Activated B cell treated with CpG ODN at 0.5 μM for 24 hours (primary cell): Measurements from ENCODE around the gene SLC27A2. TPM values are rescaled to one million over a fixed set of nuclear protein-coding genes. Genes with fewer than 3 reads are reported as not detected.
"Not testable (repeated sequence)": the region's sequence is repeated elsewhere in the genome, so short reads cannot be mapped to it uniquely, and the experiment has no call there.

ENCODE experiments used
- ATAC-seq: fragments of 200-7000 bp; cut with Tn5 transposase; one replicate; pipeline ENCODE4 v1.10.0; 2021; ENCODE audit warnings: low read depth, mild to moderate bottlenecking, moderate library complexity
- CTCF ChIA-PET: fragments of 350-600 bp; sonication (Branson Sonifier 250); formaldehyde crosslinking; loops from one replicate; lab custom pipeline; 2021; ENCODE audit warnings: antibody characterized with exemption; lab: Charles Lee
- POLR2A ChIA-PET: fragments of 350-600 bp; sonication (Branson Sonifier 250); formaldehyde crosslinking; loops from one replicate; lab custom pipeline; 2021; ENCODE audit warnings: antibody characterized with exemption; lab: Charles Lee
- DNase-seq: peaks from one replicate; pipeline ENCODE4 v3.0.0; 2022
- H3K27ac Mint-ChIP-seq: one replicate; pipeline ENCODE4 v1.8.0; 2020; ENCODE audit warnings: mixed read lengths
- H3K27me3 Mint-ChIP-seq: one replicate; pipeline ENCODE4 v1.8.0; 2021; ENCODE audit warnings: mixed read lengths
- H3K36me3 Mint-ChIP-seq: one replicate; pipeline ENCODE4 v1.8.0; 2021; ENCODE audit warnings: low read depth, mixed read lengths
- H3K4me1 Mint-ChIP-seq: one replicate; pipeline ENCODE4 v1.8.0; 2021; ENCODE audit warnings: mixed read lengths
- H3K4me3 Mint-ChIP-seq: one replicate; pipeline ENCODE4 v1.8.0; 2020; ENCODE audit warnings: mild to moderate bottlenecking, mixed read lengths
- H3K9me3 Mint-ChIP-seq: one replicate; pipeline ENCODE4 v1.8.0; 2020; ENCODE audit warnings: mixed read lengths
- CTCF ChIP-seq: fragments of 200-600 bp; IDR thresholded peaks from one replicate; pipeline ENCODE4 v1.8.0; 2022; ENCODE audit warnings: antibody characterized with exemption, mild to moderate bottlenecking
- intact Hi-C: fragments of 100-400 bp; cut with micrococcal nuclease; formaldehyde crosslinking; loops from one replicate; pipeline ENCODE4 v1.15.1; 2024
- total RNA-seq: library from RNA; stranded (reverse); gene quantifications from 2 replicates; pipeline ENCODE4 v1.2.3, GENCODE V29; 2022

Gene SLC27A2
- total RNA-seq, 1 donor from 2014 or later, result 0.29 TPM

- ATAC-seq (no peak), DNase-seq (no peak)
- POLR2A ChIA-PET, result no interaction called here
- no peak overlapping the region for H3K27ac Mint-ChIP-seq
- no peaks in the 10 kb centered on the region for H3K4me1 Mint-ChIP-seq
- H3K9me3 Mint-ChIP-seq, result peaks cover 4% of the 10 kb centered on the region
- CTCF ChIA-PET, result no interaction called here
- peaks cover 4% of the 10 kb centered on the region for H3K27me3 Mint-ChIP-seq
- intact Hi-C loops, result no loop called here
- no peak overlapping the region for H3K4me3 Mint-ChIP-seq
- no peaks in the 10 kb centered on the region for H3K36me3 Mint-ChIP-seq
- TF ChIP-seq CTCF, result no peak
These were observed 13.6 kb upstream of the SLC27A2 start for GRCh38 chr15:50168379-50168778.

- no peak overlapping the region for H3K27ac Mint-ChIP-seq
- peaks cover 4% of the 10 kb centered on the region for H3K27me3 Mint-ChIP-seq
- ChIA-PET POLR2A (no interaction called here), CTCF (no interaction called here)
- H3K4me3 Mint-ChIP-seq, result no peak overlapping the region
- no peak for ATAC-seq
- no peaks in the 10 kb centered on the region for H3K4me1 Mint-ChIP-seq
- H3K9me3 Mint-ChIP-seq, result peaks cover 5% of the 10 kb centered on the region
- TF ChIP-seq CTCF, result no peak
- intact Hi-C loops, result no loop called here
- DNase-seq, result no peak
- no peaks in the 10 kb centered on the region for H3K36me3 Mint-ChIP-seq
These were observed 13.1 kb upstream of the SLC27A2 start for GRCh38 chr15:50168783-50169411.

- POLR2A ChIA-PET, DNase-seq, intact Hi-C loops, H3K4me1 Mint-ChIP-seq, H3K9me3 Mint-ChIP-seq, H3K27ac Mint-ChIP-seq, ATAC-seq, H3K36me3 Mint-ChIP-seq, H3K4me3 Mint-ChIP-seq, CTCF ChIA-PET, H3K27me3 Mint-ChIP-seq: not testable (repeated sequence)
These were observed 9.6 kb upstream of the SLC27A2 start for GRCh38 chr15:50172360-50172895.

- intact Hi-C loops, result no loop called here
- peaks cover 1% of the 10 kb centered on the region for H3K9me3 Mint-ChIP-seq
- H3K27ac Mint-ChIP-seq, result no peak overlapping the region
- peaks cover 4% of the 10 kb centered on the region for H3K4me1 Mint-ChIP-seq
- no peak for ATAC-seq
- H3K4me3 Mint-ChIP-seq, result no peak overlapping the region
- DNase-seq, result no peak
- ChIA-PET CTCF (no interaction called here), POLR2A (no interaction called here)
- peaks cover 7% of the 10 kb centered on the region for H3K27me3 Mint-ChIP-seq
- no peak for TF ChIP-seq CTCF
- H3K36me3 Mint-ChIP-seq, result no peaks in the 10 kb centered on the region
These were observed 5.1 kb upstream of the SLC27A2 start for GRCh38 chr15:50176869-50177268.

GRCh38 chr15:50180091-50180490 lies 1.9 kb upstream of the SLC27A2 start:
- no peaks in the 10 kb centered on the region for H3K9me3 Mint-ChIP-seq
- no peak overlapping the region for H3K4me3 Mint-ChIP-seq
- CTCF ChIA-PET, result no interaction called here
- no peak overlapping the region for H3K27ac Mint-ChIP-seq
- H3K27me3 Mint-ChIP-seq, result peaks cover 20% of the 10 kb centered on the region
- no peak for TF ChIP-seq CTCF
- DNase-seq, result no peak
- no peaks in the 10 kb centered on the region for H3K36me3 Mint-ChIP-seq
- POLR2A ChIA-PET, result no interaction called here
- no peak for ATAC-seq
- intact Hi-C loops, result loop anchor here (5.0 kb wide), 1 partner anchor 727 kb away; the partner anchor contains the start of gene AP4E1
- peaks cover 16% of the 10 kb centered on the region for H3K4me1 Mint-ChIP-seq
